Liver (tissue), 3 donors: Measurements from ENCODE around the gene BEST1.

Experiments
- RAD21 ChIP-seq, 2 donors: IDR thresholded peaks; 2 replicates each; pipeline ENCODE4 v1.6.1; 2016; ENCODE audit warnings: antibody characterized with exemption in 2 of 2, mild to moderate bottlenecking in 2 of 2
- REST ChIP-seq: IDR thresholded peaks from 2 replicates; pipeline ENCODE4 v1.6.1; 2016; ENCODE audit warnings: antibody characterized with exemption, mild to moderate bottlenecking
- TAF1 ChIP-seq: conservative IDR thresholded peaks from 2 replicates; pipeline ENCODE4 v1.6.1; 2016; ENCODE audit warnings: antibody characterized with exemption, mild to moderate bottlenecking
- TF ChIP-seq, protein P1 (sequence below): fragments of 150-350 bp; IDR thresholded peaks from 2 replicates; pipeline ENCODE4 v1.5.1; 2017; ENCODE audit warnings: improper control_type of control experiment, low read depth, low read length; ENCODE audit not compliant: missing input control
- donor health status: healthy.
- donor health status: healthy.

DNA sequence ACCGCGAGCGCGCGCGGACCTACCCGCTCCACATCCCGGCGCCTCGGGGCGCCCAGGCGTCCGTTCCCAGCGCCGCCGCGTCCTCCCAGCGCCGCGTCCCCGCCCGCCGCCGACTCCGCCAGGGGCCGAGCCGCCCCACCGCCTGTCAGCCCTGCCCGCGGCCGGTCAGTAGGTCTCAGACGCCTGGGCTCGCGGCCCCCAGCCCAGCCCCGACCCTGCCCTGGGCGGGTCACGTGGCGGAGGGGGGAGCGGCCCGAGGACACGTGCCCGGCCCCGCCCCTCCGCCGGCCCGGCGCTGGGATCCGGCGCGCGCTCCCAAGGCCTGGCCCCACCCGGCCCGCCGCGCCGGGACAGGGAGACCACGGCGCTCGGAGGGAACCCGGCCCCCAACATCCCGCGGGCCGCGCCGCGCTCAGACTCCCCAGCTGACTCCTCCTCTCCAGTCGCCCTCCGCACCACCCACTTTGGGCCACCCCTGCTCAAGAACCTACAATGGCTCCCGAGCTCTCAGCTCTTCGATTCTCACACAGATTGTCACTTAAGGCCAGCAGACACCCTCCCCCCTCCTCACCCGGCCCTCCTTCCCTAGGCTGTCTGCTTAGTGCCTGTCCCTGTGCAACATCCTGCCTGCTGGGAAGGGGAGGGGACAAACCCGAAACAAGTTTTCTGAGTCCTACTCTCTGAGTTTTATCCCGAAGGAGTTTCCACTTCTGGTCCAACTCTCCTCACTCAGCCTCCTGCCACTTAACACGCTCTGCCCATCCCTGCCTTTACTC lies 32.6 kb upstream of the BEST1 start, which contains the start of gene RAB3IL1:
- TF ChIP-seq REST (no peak), TAF1 (no peak), RAD21 (IDR thresholded peaks at IDR 0.05) (no peak)
- TF ChIP-seq, protein P1, sequence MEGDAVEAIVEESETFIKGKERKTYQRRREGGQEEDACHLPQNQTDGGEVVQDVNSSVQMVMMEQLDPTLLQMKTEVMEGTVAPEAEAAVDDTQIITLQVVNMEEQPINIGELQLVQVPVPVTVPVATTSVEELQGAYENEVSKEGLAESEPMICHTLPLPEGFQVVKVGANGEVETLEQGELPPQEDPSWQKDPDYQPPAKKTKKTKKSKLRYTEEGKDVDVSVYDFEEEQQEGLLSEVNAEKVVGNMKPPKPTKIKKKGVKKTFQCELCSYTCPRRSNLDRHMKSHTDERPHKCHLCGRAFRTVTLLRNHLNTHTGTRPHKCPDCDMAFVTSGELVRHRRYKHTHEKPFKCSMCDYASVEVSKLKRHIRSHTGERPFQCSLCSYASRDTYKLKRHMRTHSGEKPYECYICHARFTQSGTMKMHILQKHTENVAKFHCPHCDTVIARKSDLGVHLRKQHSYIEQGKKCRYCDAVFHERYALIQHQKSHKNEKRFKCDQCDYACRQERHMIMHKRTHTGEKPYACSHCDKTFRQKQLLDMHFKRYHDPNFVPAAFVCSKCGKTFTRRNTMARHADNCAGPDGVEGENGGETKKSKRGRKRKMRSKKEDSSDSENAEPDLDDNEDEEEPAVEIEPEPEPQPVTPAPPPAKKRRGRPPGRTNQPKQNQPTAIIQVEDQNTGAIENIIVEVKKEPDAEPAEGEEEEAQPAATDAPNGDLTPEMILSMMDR, result no peak
